PC-9 (cell line): ENCODE results near the gene MYO1E. TPM values are rescaled to one million over a fixed set of nuclear protein-coding genes. Genes with fewer than 3 reads are reported as not detected.

Experiments
- BruUV-seq: library from RNA; stranded (reverse); fragments of 400-500 nt; replicated peaks from 2 replicates; lab custom pipeline; 2021; lab: Mats Ljungman, UMichigan
- CTCF ChIA-PET: fragments of 300-600 bp; sonication (Branson Sonifier 250); formaldehyde crosslinking; loops from one replicate; lab custom pipeline; 2022; ENCODE audit warnings: antibody characterized with exemption; lab: Charles Lee
- POLR2A ChIA-PET: fragments of 300-600 bp; sonication (Branson Sonifier 250); formaldehyde crosslinking; loops from one replicate; lab custom pipeline; 2022; ENCODE audit warnings: antibody characterized with exemption; ENCODE audit not compliant: unreplicated experiment; lab: Charles Lee
- DNase-seq, 2 experiments: peaks; one replicate each; pipeline versions ENCODE4 v3.0.0 to v3.0.0-alpha.2; 2015 to 2022; ENCODE audit warnings: mixed read lengths in 1 of 2
- H2AFZ ChIP-seq: fragments of 200-600 bp; sonication (generic); 2 replicates; pipeline ENCODE4 v1.8.1; 2017; ENCODE audit warnings: antibody characterized with exemption
- H3F3A ChIP-seq: fragments of 200-600 bp; sonication (generic); 2 replicates; pipeline ENCODE4 v1.8.1; 2017; ENCODE audit warnings: antibody characterized with exemption, mild to moderate bottlenecking, low read depth; ENCODE audit not compliant: insufficient read depth
- H3K27ac ChIP-seq: fragments of 200-600 bp; sonication (generic); 2 replicates; pipeline ENCODE4 v1.6.1; 2016; ENCODE audit warnings: mixed run types
- H3K27me3 ChIP-seq: fragments of 200-600 bp; sonication (generic); 2 replicates; pipeline ENCODE4 v1.6.1; 2016; ENCODE audit warnings: low read depth, mixed run types; ENCODE audit not compliant: insufficient read depth
- H3K36me3 ChIP-seq: fragments of 200-600 bp; sonication (generic); 2 replicates; pipeline ENCODE4 v1.6.1; 2016; ENCODE audit warnings: low read depth, mixed run types
- H3K4me1 ChIP-seq: fragments of 200-600 bp; sonication (generic); replicated peaks from 2 replicates; pipeline ENCODE4 v1.6.1; 2016; ENCODE audit warnings: mixed run types; ENCODE audit not compliant: insufficient read depth
- H3K4me2 ChIP-seq: fragments of 200-600 bp; sonication (generic); 2 replicates; pipeline ENCODE4 v1.6.1; 2017; ENCODE audit warnings: mixed run types
- H3K4me3 ChIP-seq: fragments of 200-600 bp; sonication (generic); 2 replicates; pipeline ENCODE4 v1.6.1; 2016; ENCODE audit warnings: mixed run types
- H3K79me2 ChIP-seq: fragments of 200-600 bp; sonication (generic); 2 replicates; pipeline ENCODE4 v1.6.1; 2017; ENCODE audit warnings: low read depth, mixed run types
- H3K9me2 ChIP-seq: fragments of 200-600 bp; sonication (generic); 2 replicates; pipeline ENCODE4 v1.8.1; 2017; ENCODE audit warnings: mild to moderate bottlenecking; ENCODE audit not compliant: insufficient read depth
- H3K9me3 ChIP-seq: fragments of 200-600 bp; sonication (generic); 2 replicates; pipeline ENCODE4 v1.8.1; 2016; ENCODE audit warnings: low read depth; ENCODE audit not compliant: insufficient read depth
- H4K20me1 ChIP-seq: fragments of 200-600 bp; sonication (generic); 2 replicates; pipeline ENCODE4 v1.8.1; 2017; ENCODE audit not compliant: insufficient read depth
- CTCF ChIP-seq: fragments of 200-600 bp; sonication (generic); conservative IDR thresholded peaks from 2 replicates; pipeline ENCODE4 v1.6.1; 2017; ENCODE audit warnings: mixed run types, antibody characterized with exemption, mild to moderate bottlenecking, moderate library complexity
- EZH2 ChIP-seq: fragments of 200-600 bp; sonication (generic); IDR thresholded peaks from 2 replicates; pipeline ENCODE4 v1.8.0; 2017; ENCODE audit warnings: antibody characterized with exemption, low read depth
- intact Hi-C: fragments of 100-400 bp; cut with micrococcal nuclease; formaldehyde crosslinking; loops from one replicate; pipeline ENCODE4 v1.10.0; 2022; ENCODE audit not compliant: unreplicated experiment
- total RNA-seq: library from RNA; stranded (reverse); gene quantifications from 2 replicates; pipeline ENCODE4 v1.2.3, GENCODE V29; 2021

Gene MYO1E
- total RNA-seq, 1 experiment from 2014 or later = 156 TPM

GRCh38 chr15:59244337-59244736, 128.3 kb downstream of the MYO1E start:
- H4K20me1 ChIP-seq = no peaks in the 10 kb centered on the region
- no peaks in the 10 kb centered on the region for H3K36me3 ChIP-seq
- intact Hi-C loops = no loop called here
- ChIA-PET CTCF (no interaction called here), POLR2A (no interaction called here)
- H2AFZ ChIP-seq = no peak overlapping the region
- H3K4me3 ChIP-seq = no peak overlapping the region
- TF ChIP-seq EZH2 (no peak), CTCF (no peak)
- H3K27ac ChIP-seq = 0 out of 2 replicates have a peak overlapping the region, but pooled peaks have one; percentile 3
- no peaks in the 10 kb centered on the region for H3K9me3 ChIP-seq
- no peaks in the 10 kb centered on the region; the same call in 1 of the 2 replicates for H3F3A ChIP-seq
- H3K4me1 ChIP-seq = no peaks in the 10 kb centered on the region
- H3K27me3 ChIP-seq = no peaks in the 10 kb centered on the region
- H3K4me2 ChIP-seq = no peak overlapping the region
- H3K9me2 ChIP-seq = no peaks in the 10 kb centered on the region
- no peak for DNase-seq
- peaks cover 30% of the 10 kb centered on the region for H3K79me2 ChIP-seq
- BruUV-seq = no TSS peak

GRCh38 chr15:59243622-59244021, 129.0 kb downstream of the MYO1E start:
- no peak for TF ChIP-seq EZH2
- TF ChIP-seq CTCF = no peak
- intact Hi-C loops = no loop called here
- Histone ChIP-seq H4K20me1 (no peaks in the 10 kb centered on the region), H3K79me2 (peaks cover 30% of the 10 kb centered on the region), H3K4me1 (no peaks in the 10 kb centered on the region), H2AFZ (no peak overlapping the region), H3K27ac (no peak overlapping the region), H3K4me3 (no peak overlapping the region), H3K9me2 (no peaks in the 10 kb centered on the region), H3K36me3 (no peaks in the 10 kb centered on the region), H3K27me3 (no peaks in the 10 kb centered on the region), H3K4me2 (no peak overlapping the region), H3F3A (no peaks in the 10 kb centered on the region; the same call in 1 of the 2 replicates), H3K9me3 (no peaks in the 10 kb centered on the region)
- POLR2A ChIA-PET = no interaction called here
- no peak for DNase-seq
- no TSS peak for BruUV-seq
- CTCF ChIA-PET = interaction anchor here (0.6 kb wide), 1 partner anchor 256 kb away, joined by 7 read pairs; no protein-coding TSS in a partner anchor

DNA sequence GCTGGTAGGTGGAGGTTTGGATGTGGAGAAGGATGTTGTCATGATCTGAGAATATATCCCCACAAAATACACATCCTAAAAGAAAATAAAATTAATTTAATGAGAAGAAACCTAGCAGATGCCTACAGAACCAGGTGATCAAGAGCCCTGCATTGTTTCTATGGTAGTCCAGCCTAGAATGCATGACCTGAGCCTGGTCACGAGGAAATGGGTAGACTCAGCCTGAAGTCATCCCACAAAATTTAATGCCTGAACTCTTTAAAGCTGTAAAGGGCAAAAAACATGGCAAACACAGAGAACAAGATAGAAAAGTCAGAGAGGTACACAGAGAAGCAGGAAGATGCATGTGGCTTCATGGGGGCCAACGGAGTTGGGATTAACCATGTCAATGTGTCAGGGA, 130.0 kb downstream of the MYO1E start:
- Histone ChIP-seq H3K4me1 (no peaks in the 10 kb centered on the region), H4K20me1 (no peaks in the 10 kb centered on the region), H3K36me3 (no peaks in the 10 kb centered on the region), H3K27me3 (no peaks in the 10 kb centered on the region), H3K4me3 (no peak overlapping the region), H3K79me2 (peaks cover 31% of the 10 kb centered on the region), H3K27ac (no peak overlapping the region), H3K4me2 (no peak overlapping the region), H2AFZ (no peak overlapping the region), H3F3A (no peaks in the 10 kb centered on the region; the same call in 1 of the 2 replicates), H3K9me3 (no peaks in the 10 kb centered on the region), H3K9me2 (no peaks in the 10 kb centered on the region)
- BruUV-seq = no TSS peak
- TF ChIP-seq EZH2 = no peak
- no peak for TF ChIP-seq CTCF
- ChIA-PET POLR2A (no interaction called here), CTCF (interaction anchor here (0.6 kb wide), 1 partner anchor 154 kb away, joined by 6 read pairs; no protein-coding TSS in a partner anchor)
- intact Hi-C loops = no loop called here
- no peak for DNase-seq
